Measurements from ENCODE around the gene TRIM2. TPM values are rescaled to one million over a fixed set of nuclear protein-coding genes. Genes with fewer than 3 reads are reported as not detected.

TRIM2 gene
- total RNA-seq, 1 donor from 2014 or later, result not detected

DNA sequence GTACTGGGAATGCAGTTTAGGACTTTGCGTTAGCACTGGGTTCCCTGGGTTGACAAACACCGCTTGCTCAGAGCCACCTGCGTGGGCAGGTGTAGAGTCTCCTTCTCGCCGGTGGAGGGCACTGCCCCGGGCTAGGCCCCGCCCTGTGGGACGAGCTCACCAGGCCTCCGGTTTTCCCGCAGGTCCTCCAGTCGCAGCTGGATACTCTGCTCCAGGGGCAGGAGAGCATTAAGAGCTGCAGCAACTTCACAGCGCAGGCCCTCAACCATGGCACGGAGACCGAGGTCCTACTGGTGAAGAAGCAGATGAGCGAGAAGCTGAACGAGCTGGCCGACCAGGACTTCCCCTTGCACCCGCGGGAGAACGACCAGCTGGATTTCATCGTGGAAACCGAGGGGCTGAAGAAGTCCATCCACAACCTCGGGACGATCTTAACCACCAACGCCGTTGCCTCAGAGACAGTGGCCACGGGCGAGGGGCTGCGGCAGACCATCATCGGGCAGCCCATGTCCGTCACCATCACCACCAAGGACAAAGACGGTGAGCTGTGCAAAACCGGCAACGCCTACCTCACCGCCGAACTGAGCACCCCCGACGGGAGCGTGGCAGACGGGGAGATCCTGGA, 91.0 kb downstream of the TRIM2 start:
- Mint-ChIP-seq H3K27ac (no peak overlapping the region), H3K9me3 (no peaks in the 10 kb centered on the region), H3K4me3 (no peak overlapping the region), H3K27me3 (peaks cover 6% of the 10 kb centered on the region), H3K36me3 (ENCODE audit: low read depth) (no peaks in the 10 kb centered on the region), H3K4me1 (no peaks in the 10 kb centered on the region)
- intact Hi-C loops (cut with micrococcal nuclease), result no loop called here
- DNase-seq, result no peak

DNA sequence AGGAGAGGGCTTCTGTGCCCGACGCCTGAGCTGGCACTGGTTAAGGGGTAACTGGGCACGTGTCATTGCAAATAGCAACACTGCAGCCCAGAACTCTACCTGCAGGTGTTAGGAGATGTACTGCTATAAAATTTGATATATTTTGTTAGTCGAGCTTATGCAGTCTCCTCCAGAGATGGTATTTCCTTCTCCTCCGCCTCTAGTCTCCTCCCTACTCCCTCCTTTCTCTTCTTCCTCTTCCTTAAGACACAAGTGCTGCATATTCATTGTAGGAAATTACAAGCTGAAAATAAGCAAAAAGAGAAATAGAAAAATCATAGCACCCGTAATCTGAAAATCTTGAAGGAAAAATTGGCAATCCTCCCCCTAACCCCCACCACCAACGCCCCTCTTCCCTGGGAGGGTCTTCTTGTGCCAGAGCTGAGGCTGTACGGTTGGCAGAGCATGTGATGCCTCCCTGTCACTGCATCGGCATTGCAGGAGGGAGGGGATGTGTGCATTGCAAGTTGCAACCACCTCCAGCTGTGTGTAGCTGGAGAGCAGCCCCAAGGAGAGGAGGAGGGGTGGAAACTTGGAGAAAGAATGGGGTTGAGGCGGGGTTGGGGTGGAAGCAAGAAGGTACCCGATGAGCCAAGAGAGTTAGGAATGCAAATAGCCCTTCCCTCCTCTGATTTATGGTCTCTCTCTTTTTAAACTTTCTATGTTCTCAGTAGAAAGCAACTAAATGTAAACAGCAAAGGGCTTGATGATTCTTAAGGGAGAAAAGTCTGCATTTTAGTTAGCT, 92.0 kb downstream of the TRIM2 start:
- no peaks in the 10 kb centered on the region for H3K36me3 Mint-ChIP-seq (ENCODE audit: low read depth)

DNA sequence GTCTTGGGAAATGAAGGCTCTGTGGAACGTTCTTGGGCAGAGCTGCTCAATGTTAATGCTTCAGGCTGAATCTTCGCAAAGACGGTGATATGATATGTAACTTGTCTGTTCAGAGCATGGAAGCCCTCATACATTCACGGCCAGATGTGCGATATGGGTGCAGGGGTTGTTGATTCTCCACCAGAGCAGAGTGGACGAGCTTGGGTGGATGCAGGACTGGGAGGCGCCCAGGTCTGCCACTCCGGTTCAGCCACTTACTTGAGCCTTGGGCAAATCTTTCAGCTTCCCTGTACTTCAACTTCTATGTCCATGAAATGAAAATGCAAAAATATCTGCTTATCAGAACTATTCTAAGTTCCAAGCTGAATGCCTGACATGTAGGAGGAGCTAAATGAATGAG, 92.9 kb downstream of the TRIM2 start:
- intact Hi-C loops (cut with micrococcal nuclease), result no loop called here
- no peak overlapping the region for H3K4me3 Mint-ChIP-seq
- no peak for DNase-seq
- H3K4me1 Mint-ChIP-seq, result no peaks in the 10 kb centered on the region
- H3K27ac Mint-ChIP-seq, result no peak overlapping the region
- no peaks in the 10 kb centered on the region for H3K36me3 Mint-ChIP-seq (ENCODE audit: low read depth)
- H3K9me3 Mint-ChIP-seq, result peaks cover 5% of the 10 kb centered on the region
- H3K27me3 Mint-ChIP-seq, result peaks cover 9% of the 10 kb centered on the region

More for the DNA sequence above, 92.0 kb downstream of the TRIM2 start:
- no peak overlapping the region for H3K27ac Mint-ChIP-seq
- no peak overlapping the region for H3K4me3 Mint-ChIP-seq
- H3K4me1 Mint-ChIP-seq, result no peaks in the 10 kb centered on the region
- intact Hi-C loops (cut with micrococcal nuclease), result no loop called here
- H3K27me3 Mint-ChIP-seq, result peaks cover 6% of the 10 kb centered on the region
- no peaks in the 10 kb centered on the region for H3K9me3 Mint-ChIP-seq
- no peak for DNase-seq

DNA sequence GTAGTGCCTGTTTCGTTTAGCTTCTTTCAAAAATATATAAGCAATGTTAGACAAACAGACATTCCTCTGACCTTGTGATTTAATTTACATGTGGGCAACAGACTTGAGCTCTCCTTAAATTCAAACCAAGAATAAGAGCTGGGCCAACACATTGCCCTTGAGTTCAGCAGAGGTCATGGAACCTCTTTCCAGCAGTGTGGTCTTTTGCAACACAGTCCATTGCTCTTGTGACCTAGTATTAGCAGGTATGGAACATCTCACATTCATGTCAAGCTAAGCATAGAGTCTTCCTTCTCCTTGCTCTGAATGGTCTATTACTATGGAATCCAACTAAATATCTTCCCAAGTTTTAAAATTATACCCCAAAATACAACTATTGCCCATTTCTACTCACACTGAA, 106.5 kb downstream of the TRIM2 start:
- Mint-ChIP-seq H3K4me1 (no peaks in the 10 kb centered on the region), H3K9me3 (no peaks in the 10 kb centered on the region), H3K27ac (no peak overlapping the region), H3K27me3 (peaks cover 4% of the 10 kb centered on the region), H3K36me3 (ENCODE audit: low read depth) (no peaks in the 10 kb centered on the region), H3K4me3 (no peak overlapping the region)
- intact Hi-C loops (cut with micrococcal nuclease), result loop anchor here (10.0 kb wide), 1 partner anchor 86 kb away; no protein-coding TSS in a partner anchor
- no peak for DNase-seq

DNA sequence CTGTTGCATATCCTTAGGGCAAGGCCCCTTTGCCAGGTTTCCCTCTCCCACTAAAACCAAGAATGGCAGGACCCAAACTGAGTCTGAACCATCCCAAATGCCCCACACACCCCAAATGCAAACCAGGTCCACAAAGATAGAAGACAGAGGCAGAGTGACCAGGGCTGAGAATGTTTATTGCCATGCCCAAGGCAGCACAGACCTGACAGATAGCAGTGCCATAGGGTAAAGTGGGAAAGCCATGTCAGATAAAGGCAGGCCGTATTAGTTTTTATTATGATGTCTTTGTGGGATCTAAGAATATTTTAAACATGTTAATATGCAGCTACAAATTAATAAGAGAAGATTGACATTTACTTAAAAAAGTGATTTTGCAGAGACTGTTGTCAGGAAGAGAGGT, 110.7 kb downstream of the TRIM2 start:
- intact Hi-C loops (cut with micrococcal nuclease), result loop anchor here (5.0 to 10.0 kb wide), 2 partner anchors 90 to 468 kb away; no protein-coding TSS in a partner anchor
- H3K4me1 Mint-ChIP-seq, result no peaks in the 10 kb centered on the region

DNA sequence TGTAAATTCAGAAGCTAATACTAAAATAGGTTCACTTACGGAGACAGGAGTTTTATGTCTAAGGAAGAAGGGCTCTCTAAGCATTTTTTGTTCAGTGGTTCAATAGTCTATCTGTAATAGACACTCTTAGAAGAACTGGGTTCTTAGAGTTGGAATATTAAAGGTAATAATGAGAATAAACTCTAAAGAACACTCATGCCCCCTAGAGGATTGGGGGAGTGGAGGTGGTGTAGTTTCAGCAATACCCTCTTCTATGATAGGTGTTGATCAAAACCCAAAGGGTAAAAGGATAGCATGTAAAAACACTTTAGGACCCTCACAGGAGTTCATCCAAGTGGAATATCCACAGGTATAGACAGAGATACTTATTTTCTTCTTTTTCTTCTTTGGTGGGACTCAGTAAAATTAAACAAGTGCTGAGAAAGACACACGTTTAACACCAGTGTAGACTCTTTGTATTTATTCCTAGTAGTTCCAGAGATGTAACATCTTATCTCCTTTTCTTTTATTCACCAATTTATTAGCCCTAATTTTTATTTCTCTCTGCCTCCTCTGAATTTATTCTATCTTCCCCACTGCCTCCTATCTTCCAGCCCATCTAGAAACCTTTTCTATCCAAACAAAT, 114.6 kb downstream of the TRIM2 start:
- no peak overlapping the region for H3K27ac Mint-ChIP-seq
- no peaks in the 10 kb centered on the region for H3K4me1 Mint-ChIP-seq
- no peak overlapping the region for H3K4me3 Mint-ChIP-seq
- peaks cover 5% of the 10 kb centered on the region for H3K27me3 Mint-ChIP-seq
- no peaks in the 10 kb centered on the region for H3K36me3 Mint-ChIP-seq (ENCODE audit: low read depth)
- DNase-seq, result peak; percentile 62
- H3K9me3 Mint-ChIP-seq, result no peaks in the 10 kb centered on the region
- intact Hi-C loops (cut with micrococcal nuclease), result loop anchor here (1.0 to 10.0 kb wide), 3 partner anchors 94 to 472 kb away; no protein-coding TSS in a partner anchor

More for the DNA sequence above, 110.7 kb downstream of the TRIM2 start:
- no peak for DNase-seq
- H3K9me3 Mint-ChIP-seq, result no peaks in the 10 kb centered on the region
- H3K27ac Mint-ChIP-seq, result no peak overlapping the region
- no peaks in the 10 kb centered on the region for H3K36me3 Mint-ChIP-seq (ENCODE audit: low read depth)
- H3K4me3 Mint-ChIP-seq, result no peak overlapping the region
- peaks cover 2% of the 10 kb centered on the region for H3K27me3 Mint-ChIP-seq

DNA sequence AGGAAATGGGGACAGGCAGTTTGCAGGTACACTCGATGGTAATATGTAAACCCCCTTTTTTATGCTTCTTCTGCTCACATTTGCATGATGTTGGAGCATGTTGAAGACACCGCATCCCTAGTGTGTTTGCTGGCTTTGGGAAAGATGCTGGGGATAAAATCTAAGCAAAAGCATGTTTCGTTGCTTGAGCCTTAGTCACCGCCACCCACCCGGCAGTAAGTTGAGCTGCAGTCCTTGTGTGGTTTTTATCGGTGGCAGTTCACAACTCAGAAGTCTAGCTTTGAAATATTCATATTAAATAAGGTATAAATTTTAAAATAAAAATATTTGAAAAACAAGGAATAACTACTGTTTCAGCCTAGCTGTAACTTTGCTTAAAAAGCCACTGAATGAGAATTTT, 118.5 kb downstream of the TRIM2 start:
- no peaks in the 10 kb centered on the region for H3K4me1 Mint-ChIP-seq
- H3K4me3 Mint-ChIP-seq, result no peak overlapping the region
- no peaks in the 10 kb centered on the region for H3K9me3 Mint-ChIP-seq
- intact Hi-C loops (cut with micrococcal nuclease), result no loop called here
- DNase-seq, result no peak
- H3K27ac Mint-ChIP-seq, result no peak overlapping the region
- no peaks in the 10 kb centered on the region for H3K36me3 Mint-ChIP-seq (ENCODE audit: low read depth)
- H3K27me3 Mint-ChIP-seq, result peaks cover 16% of the 10 kb centered on the region

DNA sequence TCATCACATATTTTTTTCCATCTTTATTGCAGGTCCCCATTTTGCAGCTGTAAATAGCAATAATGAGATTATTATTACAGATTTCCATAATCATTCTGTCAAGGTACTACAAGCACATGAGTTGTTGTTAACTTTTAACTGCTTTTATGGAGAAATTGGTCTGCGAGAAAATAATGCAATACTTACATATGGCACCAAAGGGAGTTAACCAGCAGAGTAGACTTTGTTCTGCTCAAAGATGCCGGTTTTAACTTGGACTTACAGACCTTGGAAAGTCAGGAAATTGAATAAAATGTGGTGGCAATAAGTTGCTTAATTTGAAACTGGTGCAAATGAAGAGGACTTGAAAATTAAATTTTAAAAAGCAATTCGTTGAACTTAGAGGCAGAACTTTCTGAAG, 119.8 kb downstream of the TRIM2 start:
- Mint-ChIP-seq H3K4me3 (no peak overlapping the region), H3K27ac (no peak overlapping the region), H3K27me3 (peaks cover 16% of the 10 kb centered on the region), H3K36me3 (ENCODE audit: low read depth) (no peaks in the 10 kb centered on the region), H3K4me1 (no peaks in the 10 kb centered on the region), H3K9me3 (no peaks in the 10 kb centered on the region)
- no peak for DNase-seq
- intact Hi-C loops (cut with micrococcal nuclease), result no loop called here

DNA sequence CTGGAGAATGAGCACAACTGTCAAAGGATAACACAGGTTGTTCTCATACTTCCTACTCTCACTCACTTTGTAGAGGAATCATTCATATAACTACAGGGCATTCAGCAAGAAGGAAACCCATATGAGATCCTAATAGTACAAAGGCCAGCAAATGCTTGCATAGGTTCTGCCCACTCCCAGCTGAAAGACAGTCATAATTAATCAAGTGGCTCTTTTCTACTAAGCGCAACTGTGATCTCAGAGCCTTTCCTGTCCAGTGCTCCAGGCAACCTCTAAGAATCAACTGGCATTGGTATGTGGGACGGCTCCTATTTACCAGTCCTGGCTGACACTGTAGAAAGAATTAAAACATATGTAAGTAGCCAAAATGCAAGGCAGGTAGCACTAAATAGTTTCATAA, 121.3 kb downstream of the TRIM2 start:
- H3K9me3 Mint-ChIP-seq, result no peaks in the 10 kb centered on the region
- H3K4me1 Mint-ChIP-seq, result no peaks in the 10 kb centered on the region
- no peak overlapping the region for H3K27ac Mint-ChIP-seq

DNA sequence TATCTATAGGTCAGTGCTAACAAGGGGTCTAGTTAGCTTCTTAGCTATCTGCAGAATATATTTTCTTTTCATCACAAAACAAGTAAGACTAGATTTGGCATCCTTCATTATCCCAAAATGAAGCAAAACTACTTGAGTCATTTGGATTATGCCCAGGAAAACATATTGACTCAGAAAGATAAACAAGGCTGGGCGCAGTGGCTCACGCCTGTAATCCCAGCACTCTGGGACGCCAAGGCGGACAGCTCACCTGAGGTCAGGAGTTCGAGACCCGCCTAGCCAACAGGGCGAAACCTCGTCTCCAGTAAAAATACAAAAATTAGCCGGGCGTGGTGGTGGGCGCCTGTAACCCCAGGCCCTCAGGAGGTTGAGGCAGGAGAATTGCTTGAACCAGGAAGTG, 122.3 kb downstream of the TRIM2 start:
- Mint-ChIP-seq H3K27ac (no peak overlapping the region), H3K27me3 (peaks cover 17% of the 10 kb centered on the region), H3K36me3 (ENCODE audit: low read depth) (no peaks in the 10 kb centered on the region), H3K4me1 (no peaks in the 10 kb centered on the region), H3K4me3 (no peak overlapping the region), H3K9me3 (no peaks in the 10 kb centered on the region)
- intact Hi-C loops (cut with micrococcal nuclease), result no loop called here
- DNase-seq, result no peak

More for the DNA sequence above, 121.3 kb downstream of the TRIM2 start:
- Mint-ChIP-seq H3K36me3 (ENCODE audit: low read depth) (no peaks in the 10 kb centered on the region), H3K27me3 (peaks cover 16% of the 10 kb centered on the region), H3K4me3 (no peak overlapping the region)
- intact Hi-C loops (cut with micrococcal nuclease), result no loop called here
- no peak for DNase-seq

DNA sequence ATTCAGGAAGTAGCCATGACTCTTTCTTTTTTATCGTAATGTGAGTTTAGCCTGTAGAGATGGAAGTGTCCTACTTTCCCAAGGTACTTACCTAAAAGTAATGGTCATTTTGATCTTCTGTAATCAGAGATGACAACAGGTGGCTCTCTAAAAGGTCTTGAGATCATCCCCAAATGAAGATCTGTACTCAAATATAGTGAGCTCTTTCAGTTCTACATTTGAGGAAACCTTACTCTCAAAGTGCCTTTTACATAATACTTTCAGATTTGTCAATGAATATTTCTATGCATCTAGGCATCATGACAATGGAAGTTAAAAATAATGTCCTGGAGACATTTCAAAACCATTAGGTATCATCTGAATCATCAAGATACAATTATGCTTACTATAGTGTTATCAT, 123.0 kb downstream of the TRIM2 start:
- Mint-ChIP-seq H3K36me3 (ENCODE audit: low read depth) (no peaks in the 10 kb centered on the region), H3K9me3 (no peaks in the 10 kb centered on the region), H3K27me3 (peaks cover 17% of the 10 kb centered on the region), H3K4me3 (no peak overlapping the region), H3K27ac (no peak overlapping the region), H3K4me1 (no peaks in the 10 kb centered on the region)
- intact Hi-C loops (cut with micrococcal nuclease), result no loop called here
- DNase-seq, result no peak

DNA sequence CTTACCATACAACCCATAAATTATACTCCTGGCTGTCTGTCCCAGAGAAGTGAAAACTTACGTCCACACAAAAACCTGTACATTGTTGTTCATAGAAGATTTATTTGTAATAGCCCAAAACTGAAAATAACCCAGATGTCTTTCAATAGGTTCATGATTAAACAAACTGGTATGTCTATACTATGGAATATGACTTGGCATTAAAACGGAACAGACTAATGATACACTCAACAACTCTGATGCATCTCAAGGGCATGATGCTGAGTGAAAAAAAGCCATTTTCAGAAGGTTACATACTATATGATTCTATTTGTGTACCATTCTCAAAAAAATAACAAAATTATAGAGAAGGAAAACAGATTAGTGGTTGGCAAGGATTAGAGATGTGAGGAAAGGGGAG, 128.7 kb downstream of the TRIM2 start:
- no peak for DNase-seq
- peaks cover 3% of the 10 kb centered on the region for H3K4me1 Mint-ChIP-seq
- intact Hi-C loops (cut with micrococcal nuclease), result no loop called here

DNA sequence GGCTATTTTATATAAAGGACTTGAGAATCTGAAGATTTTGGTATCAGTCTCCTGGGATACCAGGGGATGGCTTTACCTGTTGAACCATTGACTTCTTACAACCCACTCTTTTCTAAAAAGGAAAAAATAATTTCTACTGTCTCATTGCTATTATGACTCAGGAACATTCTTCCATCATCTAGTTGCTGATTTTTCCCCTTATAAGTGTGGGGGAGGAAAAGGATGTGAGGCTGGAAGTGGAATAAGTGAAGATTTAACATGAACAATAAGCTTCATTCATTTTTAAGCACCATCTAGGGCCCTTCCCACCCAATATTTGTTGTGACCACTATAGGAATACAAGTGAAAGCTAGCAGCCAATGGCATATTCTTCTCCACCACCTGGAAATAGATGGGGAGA, 129.6 kb downstream of the TRIM2 start:
- no peak for DNase-seq
- Mint-ChIP-seq H3K4me1 (peaks cover 3% of the 10 kb centered on the region), H3K9me3 (no peaks in the 10 kb centered on the region), H3K36me3 (ENCODE audit: low read depth) (no peaks in the 10 kb centered on the region), H3K27ac (no peak overlapping the region), H3K27me3 (peaks cover 4% of the 10 kb centered on the region), H3K4me3 (no peak overlapping the region)
- intact Hi-C loops (cut with micrococcal nuclease), result no loop called here

More for the DNA sequence above, 128.7 kb downstream of the TRIM2 start:
- Mint-ChIP-seq H3K36me3 (ENCODE audit: low read depth) (no peaks in the 10 kb centered on the region), H3K27me3 (peaks cover 4% of the 10 kb centered on the region), H3K27ac (no peak overlapping the region), H3K4me3 (no peak overlapping the region), H3K9me3 (no peaks in the 10 kb centered on the region)

DNA sequence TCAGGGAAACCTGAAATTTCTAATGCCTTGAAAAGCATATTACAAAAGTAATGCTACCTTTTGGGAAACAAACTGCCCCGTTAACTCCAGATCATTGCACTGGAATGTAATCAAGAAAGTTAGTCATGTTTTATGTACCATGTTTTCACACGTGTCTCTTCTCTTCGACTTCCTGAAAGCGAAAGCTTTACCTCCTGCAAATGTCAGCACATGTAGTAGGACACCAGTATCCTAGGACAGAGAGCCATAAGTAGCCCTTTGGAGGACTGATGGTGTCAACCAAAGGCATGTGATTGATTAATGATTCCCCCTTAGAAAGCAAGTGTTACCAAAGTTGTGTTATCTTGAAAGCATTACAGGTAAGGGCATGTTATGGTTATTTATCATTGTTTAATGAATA, 131.4 kb downstream of the TRIM2 start:
- H3K4me1 Mint-ChIP-seq, result peaks cover 3% of the 10 kb centered on the region
- H3K36me3 Mint-ChIP-seq (ENCODE audit: low read depth), result no peaks in the 10 kb centered on the region
- no peaks in the 10 kb centered on the region for H3K9me3 Mint-ChIP-seq
- intact Hi-C loops (cut with micrococcal nuclease), result no loop called here
- H3K4me3 Mint-ChIP-seq, result no peak overlapping the region
- DNase-seq, result no peak
- H3K27me3 Mint-ChIP-seq, result peaks cover 2% of the 10 kb centered on the region
- H3K27ac Mint-ChIP-seq, result no peak overlapping the region

Measured in activated CD4-positive, alpha-beta T cell treated with anti-CD3 and anti-CD28 coated beads, Interleukin-2, amount 10 ng/mL, durations not matched to agents 24 days and 14 days (primary cell).